ENCODE measurements around the gene SPAG17.

SPAG17 gene

GRCh38 chr1:118047650-118048224, 137.3 kb downstream of the SPAG17 start:
- no peak for DNase-seq

DNA sequence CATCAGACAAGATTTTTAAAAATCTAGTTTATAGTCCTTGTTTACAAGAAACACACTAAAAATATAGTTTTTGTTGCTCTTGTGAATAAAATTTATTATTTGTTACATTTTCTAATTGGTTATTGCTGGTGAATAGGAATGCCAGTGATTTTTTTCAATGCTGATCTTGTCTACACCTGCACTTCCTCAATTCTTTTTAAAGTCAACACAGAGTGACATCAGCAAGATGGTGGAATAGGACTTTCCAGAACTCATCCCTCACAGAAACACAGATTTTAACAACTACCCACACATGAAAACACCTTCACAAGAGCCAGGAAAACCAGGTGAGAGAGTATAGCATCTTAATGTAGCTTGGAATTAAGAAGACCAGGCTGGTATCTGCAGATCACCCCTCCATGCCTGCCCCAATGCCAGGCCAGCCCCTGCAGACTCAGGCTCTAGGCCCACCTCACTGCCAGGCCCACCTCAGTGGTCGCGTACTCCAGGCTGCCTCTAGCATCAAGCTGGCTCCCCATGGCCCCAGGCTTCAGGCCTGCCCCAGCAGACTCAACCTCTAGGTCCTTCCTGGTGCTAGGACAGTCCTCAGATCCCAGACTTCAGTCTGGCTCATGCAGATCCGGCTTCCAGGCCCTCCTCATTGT, 137.9 kb downstream of the SPAG17 start:
- no peak for DNase-seq

- no peak for DNase-seq
Observed at GRCh38 chr1:118043624-118044023, 141.4 kb downstream of the SPAG17 start.

DNA sequence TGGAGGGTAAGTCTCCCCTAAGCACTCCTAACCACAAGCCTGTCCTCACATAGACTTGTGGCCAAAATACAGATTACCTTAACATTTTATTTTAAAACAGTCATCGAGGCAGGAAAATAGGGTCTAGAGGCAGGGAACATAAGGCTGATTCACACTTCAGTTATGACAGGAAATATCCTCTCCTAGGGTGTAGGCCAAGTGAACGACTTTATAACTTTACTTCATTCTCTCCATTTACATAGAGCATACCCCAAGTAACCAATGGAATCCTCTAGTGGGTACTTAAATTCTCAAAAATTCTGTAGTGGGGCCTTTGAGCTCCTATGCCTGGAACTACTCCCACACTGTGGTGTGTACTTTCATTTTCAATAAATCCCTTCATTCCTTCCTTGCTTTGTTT, 142.5 kb downstream of the SPAG17 start:
- no peak for DNase-seq

DNA sequence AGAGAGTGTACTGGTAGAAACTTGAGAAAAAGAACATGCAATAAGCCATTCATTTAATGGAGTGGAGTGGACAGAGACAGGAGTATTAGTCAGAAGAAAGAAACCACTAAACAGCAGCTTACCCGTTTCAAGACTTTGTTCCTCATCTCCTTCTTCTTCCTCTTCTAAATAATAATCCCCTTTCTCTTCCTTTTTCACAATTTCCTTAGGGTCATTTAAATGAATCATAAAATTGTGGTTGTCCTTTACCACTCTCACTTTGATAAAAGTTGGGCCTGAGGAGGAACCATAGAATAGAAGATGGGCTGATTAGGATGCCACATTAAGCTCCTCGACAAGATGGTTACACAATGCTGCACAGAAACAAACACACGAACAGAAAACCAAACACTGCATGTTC, 145.9 kb downstream of the SPAG17 start:
- no peak for DNase-seq

- no peak for DNase-seq
Observed at GRCh38 chr1:118032883-118033282, 152.1 kb downstream of the SPAG17 start.

DNA sequence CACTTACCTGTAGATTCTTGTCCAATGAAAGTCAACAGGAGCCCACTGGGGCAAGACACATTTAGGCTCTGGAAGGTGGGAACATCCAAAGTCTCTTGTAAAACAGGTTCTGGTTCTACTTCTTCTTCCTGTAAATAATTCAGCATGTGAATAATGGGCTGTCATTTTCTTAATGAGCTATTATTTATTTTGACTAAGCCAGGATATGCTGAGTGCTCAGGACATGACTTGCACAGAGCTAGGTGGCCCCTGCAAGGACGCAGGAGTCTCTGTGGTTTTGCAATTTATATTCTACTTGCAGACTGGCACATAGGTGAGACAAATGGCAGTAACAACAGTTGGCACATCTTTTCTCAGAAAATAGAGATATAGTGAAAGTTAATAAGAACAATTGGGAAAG, 156.8 kb downstream of the SPAG17 start:
- DNase-seq, result no peak

DNA sequence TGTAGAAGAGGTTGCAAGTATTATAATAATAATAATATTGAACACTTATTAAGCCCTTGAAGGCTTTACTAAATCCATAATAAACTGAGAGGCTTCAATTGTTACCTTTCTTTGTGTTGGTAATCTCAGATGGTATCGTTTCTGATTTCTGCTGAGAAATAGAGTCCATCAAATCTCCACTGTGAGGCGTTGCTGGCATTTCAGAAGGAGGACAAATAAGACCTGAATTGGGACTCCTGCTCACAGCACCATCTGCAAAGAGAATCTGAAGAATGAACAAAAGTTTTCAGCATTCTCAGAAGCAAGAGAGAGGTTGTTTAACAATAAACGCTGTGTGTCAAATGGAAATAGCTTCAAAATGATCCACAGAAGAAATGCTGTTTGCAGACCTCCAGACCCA, 161.8 kb downstream of the SPAG17 start:
- no peak for DNase-seq

GRCh38 chr1:118021668-118022067, 163.4 kb downstream of the SPAG17 start:
- no peak for DNase-seq

GRCh38 chr1:118018060-118018459, 167.0 kb downstream of the SPAG17 start:
- DNase-seq, result no peak

DNA sequence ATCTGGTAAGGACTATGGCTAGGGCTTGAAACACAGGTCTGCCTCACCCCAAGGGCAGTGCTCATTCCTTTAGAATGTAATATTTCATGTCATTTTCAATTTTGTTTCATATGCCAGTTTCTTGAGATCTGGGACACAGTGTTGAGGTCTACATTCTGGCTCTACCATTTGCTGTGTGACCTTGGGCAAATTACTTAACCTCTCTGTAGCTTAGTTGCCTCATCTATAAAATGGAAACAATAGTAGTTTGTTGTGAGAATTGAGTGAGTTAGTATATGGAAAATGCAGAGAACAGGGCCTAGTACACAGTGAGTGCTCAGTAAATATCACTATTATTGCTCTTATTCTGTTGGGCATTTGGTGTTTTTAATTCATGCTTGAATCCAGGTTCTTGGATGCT, 171.1 kb downstream of the SPAG17 start:
- DNase-seq, result no peak

DNA sequence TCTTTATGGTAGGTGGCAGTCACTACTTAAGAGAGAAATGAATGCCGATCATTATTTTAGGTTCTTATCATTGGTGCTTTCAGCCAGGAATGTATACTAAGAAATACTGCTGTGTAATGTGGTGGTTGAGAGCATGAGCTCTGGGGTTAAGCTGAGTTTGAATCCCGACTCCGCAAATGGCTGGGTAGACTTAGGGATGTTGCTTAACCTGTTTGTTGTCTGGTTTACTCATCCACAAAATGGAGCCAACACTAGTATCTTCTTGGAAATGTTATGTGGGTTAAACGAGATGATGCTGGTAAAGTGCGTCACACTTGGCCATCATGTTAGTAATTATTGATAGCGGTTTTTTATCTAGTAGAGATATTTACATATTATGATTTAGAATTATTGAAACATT, 171.7 kb downstream of the SPAG17 start:
- no peak for DNase-seq

GRCh38 chr1:118012515-118013124, 172.4 kb downstream of the SPAG17 start:
- no peak for DNase-seq

DNA sequence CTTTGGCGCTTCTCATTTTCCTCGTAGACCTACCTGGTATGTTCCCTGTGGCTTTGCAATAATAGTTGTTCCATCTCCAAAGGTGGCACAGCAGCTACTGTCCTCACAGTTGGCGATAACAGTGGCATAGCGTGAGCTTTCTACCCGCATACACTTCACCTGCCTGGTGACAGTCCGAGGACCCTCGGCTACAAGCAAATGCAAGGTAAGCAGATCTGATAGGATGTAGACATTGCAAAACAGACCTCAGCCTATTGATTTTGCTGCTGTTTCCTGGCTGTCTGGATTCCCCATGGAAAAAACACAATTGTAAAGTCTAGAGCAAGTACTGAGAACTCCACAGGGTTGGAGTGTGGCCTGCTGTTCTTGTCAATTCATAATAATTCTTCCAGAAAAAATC, 177.0 kb downstream of the SPAG17 start:
- no peak for DNase-seq

DNA sequence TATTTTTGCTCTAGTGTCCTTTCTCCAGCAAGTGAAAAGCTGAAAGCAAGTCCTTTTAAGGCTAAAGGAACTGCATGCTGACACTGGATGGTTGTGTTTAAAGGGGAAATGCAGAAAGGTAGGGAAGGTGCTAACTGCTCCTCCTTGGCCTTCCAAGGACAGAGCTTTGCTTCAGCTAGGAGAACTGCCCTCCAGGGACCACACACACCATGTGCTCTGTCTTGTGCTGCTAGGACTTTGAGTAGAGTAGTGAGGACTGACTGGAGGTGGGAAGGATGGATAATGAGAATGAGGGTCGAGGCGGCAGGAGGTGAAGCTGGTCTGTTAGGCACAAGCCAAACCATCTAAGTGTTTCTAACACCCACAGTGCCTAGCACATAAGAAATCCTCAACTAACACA, 177.6 kb downstream of the SPAG17 start:
- no peak for DNase-seq

DNA sequence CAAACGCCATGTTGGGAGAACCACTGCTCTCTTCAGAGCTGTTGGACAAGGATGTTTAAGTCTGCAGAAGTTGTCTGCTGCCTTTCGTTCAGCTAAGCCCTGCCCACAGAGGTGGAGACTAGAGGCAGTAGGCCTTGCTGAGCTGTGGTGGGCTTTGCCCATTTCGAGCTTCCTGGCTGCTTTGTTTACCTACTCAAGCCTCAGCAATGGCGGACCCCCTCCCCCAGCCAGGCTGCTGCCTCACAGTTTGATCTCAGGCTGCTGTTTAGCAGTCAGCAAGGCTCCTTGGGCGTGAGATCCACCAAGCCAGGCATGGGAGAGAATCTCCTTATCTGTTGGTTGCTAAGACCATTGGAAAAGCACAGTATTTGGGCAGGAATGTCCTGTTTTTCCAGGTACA, 180.7 kb downstream of the SPAG17 start:
- no peak for DNase-seq

DNA sequence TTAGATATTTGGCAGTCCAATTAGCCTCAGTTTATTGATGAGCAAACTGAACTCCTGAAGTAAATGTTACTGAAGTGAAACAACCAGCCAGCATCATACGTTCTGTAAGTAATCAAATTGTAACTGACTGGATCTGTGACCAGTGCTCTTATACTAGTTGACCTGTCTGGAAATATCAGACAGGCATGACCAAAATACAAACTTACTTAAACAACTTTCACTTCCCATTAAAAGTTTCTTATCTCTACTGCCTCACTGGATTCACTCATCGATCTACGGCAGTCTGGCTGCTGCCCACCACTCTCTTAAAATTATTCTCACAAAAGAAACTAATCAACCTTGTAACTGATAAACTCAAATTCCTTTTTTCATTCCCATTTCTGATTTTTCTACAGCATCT, 199.1 kb downstream of the SPAG17 start:
- no peak for DNase-seq

- DNase-seq, result no peak
Observed at GRCh38 chr1:117985239-117985638, 199.8 kb downstream of the SPAG17 start.

GRCh38 chr1:117981455-117982192, 203.4 kb downstream of the SPAG17 start:
- DNase-seq, result no peak

DNA sequence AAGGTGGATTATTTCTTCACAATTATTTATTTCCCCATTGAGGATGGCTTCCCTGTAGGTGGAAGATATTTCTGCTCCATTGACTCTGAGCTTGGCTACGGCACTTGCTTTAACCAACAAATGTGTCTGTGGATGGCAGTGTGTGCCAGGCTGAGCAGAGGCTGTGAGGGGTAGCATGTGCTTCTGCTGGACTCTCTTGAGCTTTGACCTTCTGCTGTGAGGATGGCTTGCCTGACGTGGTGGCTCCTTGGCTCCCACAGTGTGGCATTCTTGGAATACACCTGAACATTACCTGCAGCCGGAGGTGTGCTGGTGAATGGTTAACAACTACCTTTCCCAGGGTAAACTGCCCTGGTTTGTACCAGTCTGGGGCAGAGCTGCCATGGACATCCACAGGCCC, 208.6 kb downstream of the SPAG17 start:
- DNase-seq, result no peak

- DNase-seq, result no peak
Observed at GRCh38 chr1:117971777-117972176, 213.3 kb downstream of the SPAG17 start.

GRCh38 chr1:117970252-117970651, 214.8 kb downstream of the SPAG17 start:
- no peak for DNase-seq

DNA sequence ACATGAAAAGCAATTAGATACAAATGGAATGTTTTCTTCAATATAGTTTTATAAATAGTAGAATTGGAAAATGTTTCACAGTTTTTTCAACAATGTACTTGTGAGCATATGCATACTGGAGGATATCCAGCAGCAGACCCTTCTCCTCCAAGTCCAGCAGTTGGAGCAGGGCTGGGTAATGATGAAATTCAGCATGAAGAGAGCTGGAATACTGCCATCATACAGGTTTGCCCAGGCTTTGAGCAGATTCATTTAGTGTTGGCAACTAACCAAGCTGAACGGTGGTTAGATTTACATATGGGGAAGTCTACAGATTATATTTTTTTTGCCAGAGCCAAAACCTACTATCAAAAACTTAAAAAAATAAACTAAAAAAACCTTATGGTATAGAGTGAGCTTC, 217.1 kb downstream of the SPAG17 start:
- no peak for DNase-seq

- no peak for DNase-seq
Observed at GRCh38 chr1:117967477-117967876, 217.6 kb downstream of the SPAG17 start.

All from islet precursor cell (in vitro differentiated cells).